GM08714 (cell line): Measurements from ENCODE around the gene PXMP2.

ENCODE experiments used
- H3K4me3 ChIP-seq: fragments of 200-500 bp; sonication (Bioruptor generic); 2 replicates; pipeline ENCODE4 v1.5.1; 2014; ENCODE audit warnings: mild to moderate bottlenecking, low read length, inconsistent platforms
- ZNF274 ChIP-seq: IDR thresholded peaks from 2 replicates; pipeline ENCODE4 v1.6.1; 2012; ENCODE audit warnings: mild to moderate bottlenecking, low read depth, low read length

The PXMP2 gene

GRCh38 chr12:132719141-132719953 lies 32.0 kb downstream of the PXMP2 start:
- no peak for TF ChIP-seq ZNF274

GRCh38 chr12:132719954-132720324 lies 32.6 kb downstream of the PXMP2 start:
- H3K4me3 ChIP-seq, result no peak overlapping the region
- no peak for TF ChIP-seq ZNF274

More at GRCh38 chr12:132719141-132719953, 32.0 kb downstream of the PXMP2 start:
- no peak overlapping the region for H3K4me3 ChIP-seq

GRCh38 chr12:132720606-132721345 lies 33.4 kb downstream of the PXMP2 start:
- no peak for TF ChIP-seq ZNF274
- no peak overlapping the region for H3K4me3 ChIP-seq

- no peak for TF ChIP-seq ZNF274
- H3K4me3 ChIP-seq, result no peak overlapping the region
Observed at GRCh38 chr12:132723015-132723763, 35.8 kb downstream of the PXMP2 start.

GRCh38 chr12:132723764-132724140 lies 36.4 kb downstream of the PXMP2 start:
- no peak for TF ChIP-seq ZNF274
- no peak overlapping the region for H3K4me3 ChIP-seq

- no peak for TF ChIP-seq ZNF274
- H3K4me3 ChIP-seq, result no peak overlapping the region
Observed at GRCh38 chr12:132724506-132725241, 37.3 kb downstream of the PXMP2 start.

- no peak overlapping the region for H3K4me3 ChIP-seq
- no peak for TF ChIP-seq ZNF274
Observed at GRCh38 chr12:132726386-132726785, 39.0 kb downstream of the PXMP2 start.

GRCh38 chr12:132727091-132727794 lies 39.9 kb downstream of the PXMP2 start:
- H3K4me3 ChIP-seq, result no peak overlapping the region
- no peak for TF ChIP-seq ZNF274

- no peak overlapping the region for H3K4me3 ChIP-seq
- no peak for TF ChIP-seq ZNF274
Observed at GRCh38 chr12:132728502-132728901, 41.1 kb downstream of the PXMP2 start.

GRCh38 chr12:132729541-132730320 lies 42.3 kb downstream of the PXMP2 start:
- no peak for TF ChIP-seq ZNF274
- H3K4me3 ChIP-seq, result no peak overlapping the region

GRCh38 chr12:132730353-132730752 lies 43.0 kb downstream of the PXMP2 start:
- no peak for TF ChIP-seq ZNF274
- no peak overlapping the region for H3K4me3 ChIP-seq

GRCh38 chr12:132731574-132731973 lies 44.2 kb downstream of the PXMP2 start:
- no peak overlapping the region for H3K4me3 ChIP-seq
- TF ChIP-seq ZNF274, result no peak

- TF ChIP-seq ZNF274, result no peak
- H3K4me3 ChIP-seq, result no peak overlapping the region
Observed at GRCh38 chr12:132734206-132734605, 46.8 kb downstream of the PXMP2 start.
